Caco-2 (cell line): ENCODE results near the gene ZNF277. TPM values are rescaled to one million over a fixed set of nuclear protein-coding genes. Genes with fewer than 3 reads are reported as not detected.

Experiments
- BruUV-seq: library from RNA; stranded (reverse); fragments of 400-500 nt; replicated peaks from 2 replicates; lab custom pipeline; 2021; lab: Mats Ljungman, UMichigan
- CTCF ChIA-PET: fragments of 300-600 bp; sonication (Branson Sonifier 250); formaldehyde crosslinking; loops from one replicate; lab custom pipeline; 2022; ENCODE audit warnings: antibody characterized with exemption; lab: Charles Lee
- POLR2A ChIA-PET: fragments of 300-600 bp; sonication (Branson Sonifier 250); formaldehyde crosslinking; loops from one replicate; lab custom pipeline; 2022; ENCODE audit warnings: antibody characterized with exemption; lab: Charles Lee
- DNase-seq, 2 experiments: peaks; one replicate each; pipeline versions ENCODE4 v3.0.0 to v3.0.0-alpha.2; 2020 to 2022
- H3K27me3 ChIP-seq: replicated peaks from 2 replicates; pipeline ENCODE4 v1.6.0; 2011; ENCODE audit warnings: low read length; ENCODE audit not compliant: control insufficient read depth, insufficient read depth
- H3K36me3 ChIP-seq: 2 replicates; pipeline ENCODE4 v1.5.1; 2011; ENCODE audit warnings: low read length; ENCODE audit not compliant: control insufficient read depth, insufficient read depth
- H3K4me1 ChIP-seq: fragments of 250-450 bp; sonication (Bioruptor Pico); 2 replicates; pipeline ENCODE4 v1.5.1; 2020; ENCODE audit warnings: mild to moderate bottlenecking
- H3K4me3 ChIP-seq: 2 replicates; pipeline ENCODE4 v1.5.1; 2011; ENCODE audit warnings: low read depth, mild to moderate bottlenecking, control low read depth, low read length
- H3K9me3 ChIP-seq: fragments of 250-450 bp; sonication (Bioruptor Pico); 2 replicates; pipeline ENCODE4 v1.5.1; 2020; ENCODE audit warnings: mild to moderate bottlenecking, moderate library complexity
- H3K27ac Mint-ChIP-seq: one replicate; pipeline ENCODE4 v1.8.0; 2022; ENCODE audit warnings: mixed read lengths; ENCODE audit not compliant: unreplicated experiment
- H3K27me3 Mint-ChIP-seq: one replicate; pipeline ENCODE4 v1.8.0; 2022; ENCODE audit warnings: mixed read lengths; ENCODE audit not compliant: insufficient read depth, unreplicated experiment
- H3K36me3 Mint-ChIP-seq: one replicate; pipeline ENCODE4 v1.8.0; 2022; ENCODE audit warnings: mild to moderate bottlenecking, mixed read lengths; ENCODE audit not compliant: insufficient read depth, unreplicated experiment
- H3K4me1 Mint-ChIP-seq: one replicate; pipeline ENCODE4 v1.8.0; 2022; ENCODE audit warnings: low read depth, mixed read lengths; ENCODE audit not compliant: unreplicated experiment
- H3K4me3 Mint-ChIP-seq: one replicate; pipeline ENCODE4 v1.8.0; 2022; ENCODE audit warnings: mild to moderate bottlenecking, moderate library complexity, mixed read lengths; ENCODE audit not compliant: unreplicated experiment
- H3K9me3 Mint-ChIP-seq: one replicate; pipeline ENCODE4 v1.8.0; 2022; ENCODE audit warnings: mixed read lengths; ENCODE audit not compliant: unreplicated experiment
- CTCF ChIP-seq, 2 experiments: fragments of 200-600 bp in 1 of 2; IDR thresholded peaks; 1 replicate in 1 of 2; 2 replicates in 1 of 2; pipeline versions ENCODE4 v1.5.1 to v1.8.0; 2011 to 2022; ENCODE audit warnings: antibody characterized with exemption in 1 of 2, control low read depth in 1 of 2, inconsistent platforms in 1 of 2, low read depth in 1 of 2, low read length in 1 of 2, mild to moderate bottlenecking in 1 of 2, moderate library complexity in 1 of 2; ENCODE audit not compliant: insufficient read depth in 1 of 2, severe bottlenecking in 1 of 2, unreplicated experiment in 1 of 2
- intact Hi-C: fragments of 100-400 bp; cut with micrococcal nuclease; formaldehyde crosslinking; loops from one replicate; pipeline ENCODE4 v1.10.0; 2022; ENCODE audit not compliant: unreplicated experiment
- total RNA-seq: library from RNA; stranded (reverse); gene quantifications from 2 replicates; pipeline ENCODE4 v1.2.3, GENCODE V29; 2022

Gene ZNF277
- total RNA-seq, 1 experiment from 2014 or later: 22.8 TPM

GRCh38 chr7:112192236-112193154 is 14.0 kb upstream of the ZNF277 start:
- Mint-ChIP-seq H3K36me3 (no peaks in the 10 kb centered on the region), H3K4me1 (no peaks in the 10 kb centered on the region), H3K27me3 (peaks cover 4% of the 10 kb centered on the region), H3K9me3 (no peaks in the 10 kb centered on the region), H3K27ac (no peak overlapping the region), H3K4me3 (no peak overlapping the region)
- BruUV-seq: no TSS peak
- ChIA-PET CTCF (no interaction called here), POLR2A (no interaction called here)
- Histone ChIP-seq H3K9me3 (no peaks in the 10 kb centered on the region), H3K4me3 (no peak overlapping the region), H3K36me3 (no peaks in the 10 kb centered on the region), H3K4me1 (peaks cover 4% of the 10 kb centered on the region; the same call in 1 of the 2 replicates), H3K27me3 (no peaks in the 10 kb centered on the region)
- intact Hi-C loops: no loop called here
- no peak for DNase-seq
- TF ChIP-seq CTCF (IDR thresholded peaks at IDR 0.05; ENCODE audit: insufficient read depth in 1 of 2, low read depth in 1 of 2, low read length in 1 of 2, severe bottlenecking in 1 of 2, unreplicated experiment in 1 of 2): no peak

GRCh38 chr7:112193915-112194502 is 12.5 kb upstream of the ZNF277 start:
- intact Hi-C loops: no loop called here
- Histone ChIP-seq H3K36me3 (no peaks in the 10 kb centered on the region), H3K4me1 (peaks cover 4% of the 10 kb centered on the region; the same call in 1 of the 2 replicates), H3K27me3 (no peaks in the 10 kb centered on the region), H3K4me3 (no peak overlapping the region), H3K9me3 (no peaks in the 10 kb centered on the region)
- Mint-ChIP-seq H3K27ac (no peak overlapping the region), H3K4me1 (no peaks in the 10 kb centered on the region), H3K4me3 (no peak overlapping the region), H3K27me3 (peaks cover 4% of the 10 kb centered on the region), H3K9me3 (no peaks in the 10 kb centered on the region), H3K36me3 (no peaks in the 10 kb centered on the region)
- CTCF ChIA-PET: no interaction called here
- BruUV-seq: no TSS peak
- peak in 1 of 2 experiments; percentile 7 for DNase-seq
- no peak for TF ChIP-seq CTCF (IDR thresholded peaks at IDR 0.05; ENCODE audit: insufficient read depth in 1 of 2, low read depth in 1 of 2, low read length in 1 of 2, severe bottlenecking in 1 of 2, unreplicated experiment in 1 of 2)
- POLR2A ChIA-PET: no interaction called here

- H3K4me1 Mint-ChIP-seq: no peaks in the 10 kb centered on the region
- TF ChIP-seq CTCF (IDR thresholded peaks at IDR 0.05; ENCODE audit: insufficient read depth in 1 of 2, low read depth in 1 of 2, low read length in 1 of 2, severe bottlenecking in 1 of 2, unreplicated experiment in 1 of 2): no peak
- H3K4me3 ChIP-seq: no peak overlapping the region
- no peak overlapping the region for H3K27ac Mint-ChIP-seq
- POLR2A ChIA-PET: no interaction called here
- no peaks in the 10 kb centered on the region for H3K27me3 ChIP-seq
- no peaks in the 10 kb centered on the region for H3K9me3 ChIP-seq
- H3K9me3 Mint-ChIP-seq: no peaks in the 10 kb centered on the region
- BruUV-seq: no TSS peak
- no peak for DNase-seq
- no peaks in the 10 kb centered on the region for H3K36me3 ChIP-seq
- H3K27me3 Mint-ChIP-seq: peaks cover 5% of the 10 kb centered on the region
- intact Hi-C loops: no loop called here
- no peaks in the 10 kb centered on the region for H3K36me3 Mint-ChIP-seq
- H3K4me1 ChIP-seq: peaks cover 4% of the 10 kb centered on the region; the same call in 1 of the 2 replicates
- CTCF ChIA-PET: no interaction called here
- no peak overlapping the region for H3K4me3 Mint-ChIP-seq
Observed at GRCh38 chr7:112195717-112196116, 10.8 kb upstream of the ZNF277 start.
